ENCODE data around the gene SMDT1.

SMDT1 gene, protein sequence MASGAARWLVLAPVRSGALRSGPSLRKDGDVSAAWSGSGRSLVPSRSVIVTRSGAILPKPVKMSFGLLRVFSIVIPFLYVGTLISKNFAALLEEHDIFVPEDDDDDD

GRCh38 chr22:42079319-42080251, at the start of gene SMDT1:
Gene SMDT1 (plus strand): TSS chr22:42079700. CDS start chr22:42079769, 69 bp downstream.
- peak; percentile 98 for DNase-seq

DNA sequence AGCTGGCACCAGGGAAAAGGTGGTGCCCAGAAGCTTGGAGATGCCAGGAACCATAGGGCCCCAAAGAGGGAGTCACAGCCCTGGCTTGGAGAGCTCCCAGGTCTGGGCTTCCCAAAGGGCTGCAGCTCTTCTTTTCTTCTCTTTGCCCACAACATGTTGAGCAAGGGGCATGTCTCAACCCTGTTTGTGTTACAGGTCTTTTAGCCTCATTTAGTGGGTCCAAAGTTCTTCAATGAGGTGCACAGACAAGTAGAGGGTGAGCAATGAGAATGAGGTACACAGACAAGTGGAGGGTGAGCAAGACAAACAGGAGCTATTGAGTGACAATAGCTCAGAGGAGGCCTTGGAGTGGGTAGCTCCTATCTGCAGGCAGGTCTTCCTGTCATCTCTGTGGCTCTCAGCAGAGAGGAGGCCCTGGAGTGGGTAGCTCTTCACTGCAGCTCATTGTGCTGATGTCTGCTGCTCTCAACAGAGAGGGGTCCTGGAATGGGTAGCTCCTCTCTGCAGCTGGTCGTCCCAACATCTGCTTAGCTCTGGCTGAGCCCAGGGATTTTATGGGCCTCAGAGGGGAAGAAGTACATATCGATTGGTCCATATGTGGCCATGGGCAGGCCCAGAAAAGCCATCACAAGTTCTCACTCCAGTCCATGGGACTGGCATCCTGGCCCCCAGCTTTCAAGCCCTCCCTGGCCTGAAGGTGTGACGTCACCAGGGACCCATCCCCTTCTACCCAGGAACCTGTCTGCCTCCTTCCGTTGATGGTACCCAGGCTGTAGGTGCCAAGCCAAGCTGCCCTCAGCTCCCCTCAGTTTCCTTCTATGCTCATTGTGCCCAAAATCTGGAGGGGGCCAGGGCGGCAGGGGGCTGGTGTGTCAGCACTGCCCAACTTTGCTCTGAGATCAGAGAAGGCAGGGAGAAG, 46.0 kb upstream of the SMDT1 start:
- no peak for DNase-seq

GRCh38 chr22:42035256-42035655, 44.2 kb upstream of the SMDT1 start:
- DNase-seq = no peak

DNA sequence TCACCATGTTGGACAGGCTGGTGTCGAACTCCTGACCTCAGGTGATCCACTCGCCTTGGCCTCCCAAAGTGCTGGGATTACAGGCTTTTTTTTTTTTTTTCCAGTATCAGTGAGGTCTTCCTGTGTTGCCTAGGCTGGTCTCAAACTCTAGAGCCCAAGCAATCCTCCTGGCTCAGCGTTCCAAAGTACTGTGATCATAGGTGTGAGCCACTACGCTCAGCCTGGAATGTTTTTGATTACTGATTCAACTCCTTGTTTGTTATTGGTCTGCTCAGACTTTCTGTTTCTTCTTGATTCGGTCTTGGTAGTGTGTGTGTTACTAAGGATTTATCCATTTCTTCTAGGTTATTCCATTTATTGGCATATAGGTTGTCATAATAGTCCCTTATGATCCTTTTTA, 40.2 kb upstream of the SMDT1 start:
- no peak for DNase-seq

GRCh38 chr22:42041784-42042183, 37.7 kb upstream of the SMDT1 start:
- DNase-seq = no peak

GRCh38 chr22:42050641-42051180, 28.8 kb upstream of the SMDT1 start:
- DNase-seq = no peak

DNA sequence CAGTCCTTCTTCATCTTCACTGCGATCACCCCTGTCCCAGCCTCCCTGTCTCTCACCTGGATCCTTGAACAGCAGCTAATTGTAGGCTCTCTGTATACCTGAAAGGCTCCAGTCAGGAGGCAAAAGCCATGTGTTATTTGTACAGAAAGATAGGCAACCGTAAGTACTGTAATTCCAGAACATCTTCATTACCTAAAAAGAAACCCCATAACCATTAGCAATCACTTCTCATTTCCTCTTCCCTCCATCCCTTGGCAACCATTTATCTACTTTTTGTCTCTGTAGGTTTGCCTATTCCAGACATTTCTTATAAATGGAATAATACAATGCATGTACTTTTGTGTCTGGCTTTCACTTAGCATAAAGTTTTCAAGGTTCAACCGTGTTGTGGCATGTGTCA, 26.7 kb upstream of the SMDT1 start:
- DNase-seq = no peak

GRCh38 chr22:42056757-42057511, 22.6 kb upstream of the SMDT1 start:
- DNase-seq = no peak

DNA sequence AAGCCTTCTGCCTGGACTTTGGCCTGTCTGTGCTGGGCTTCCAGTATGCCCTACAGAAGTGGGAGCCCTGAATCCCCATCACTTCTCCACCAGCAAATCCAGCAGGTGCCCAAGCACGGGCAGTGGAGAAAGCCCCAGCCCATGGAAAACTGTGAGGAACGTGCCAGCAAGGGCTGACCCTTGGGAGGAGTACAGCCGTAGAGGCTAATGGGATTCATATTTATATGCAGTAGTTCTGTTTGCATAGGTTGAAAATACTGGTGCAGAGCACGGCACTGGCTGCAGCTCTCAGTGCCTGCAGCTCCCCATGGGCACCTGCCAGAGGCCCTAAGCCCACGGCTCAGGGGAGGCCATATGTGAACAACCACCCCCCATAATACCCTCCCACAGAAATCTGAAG, 19.0 kb upstream of the SMDT1 start:
- no peak for DNase-seq

- DNase-seq = no peak
Observed at GRCh38 chr22:42061041-42061440, 18.5 kb upstream of the SMDT1 start.

DNA sequence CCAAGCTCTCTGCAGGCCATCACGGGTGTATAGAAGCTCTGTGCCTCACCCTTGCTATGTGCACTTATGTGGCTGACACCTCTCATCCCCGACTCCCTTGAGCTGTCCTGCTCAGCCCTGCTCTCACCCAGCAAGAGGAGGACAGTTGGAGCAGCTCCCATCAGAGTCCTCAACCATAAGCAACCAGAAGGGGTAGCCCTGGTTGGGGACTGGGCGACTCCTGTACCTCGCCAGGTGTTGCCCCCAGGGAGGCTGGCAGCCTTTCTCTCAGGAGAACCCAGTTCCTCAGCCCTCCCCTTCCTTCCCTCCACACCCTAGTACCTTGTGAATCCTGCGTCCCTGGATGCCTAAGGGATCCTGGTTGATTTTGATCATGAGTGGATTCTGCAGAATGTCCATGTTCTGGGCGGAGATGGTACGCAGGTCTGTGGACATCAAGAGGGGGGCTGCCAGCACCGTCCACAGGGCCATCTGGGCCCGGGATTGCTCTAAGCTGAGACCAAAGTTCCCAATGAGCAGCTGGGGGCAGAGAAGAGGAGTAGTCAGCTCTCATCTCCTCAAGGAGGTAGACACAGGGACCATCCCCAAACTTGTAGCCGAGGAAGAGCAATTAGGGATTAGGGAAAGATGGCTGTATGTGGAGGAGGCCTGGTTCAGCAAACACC, 16.9 kb upstream of the SMDT1 start:
- DNase-seq = no peak

DNA sequence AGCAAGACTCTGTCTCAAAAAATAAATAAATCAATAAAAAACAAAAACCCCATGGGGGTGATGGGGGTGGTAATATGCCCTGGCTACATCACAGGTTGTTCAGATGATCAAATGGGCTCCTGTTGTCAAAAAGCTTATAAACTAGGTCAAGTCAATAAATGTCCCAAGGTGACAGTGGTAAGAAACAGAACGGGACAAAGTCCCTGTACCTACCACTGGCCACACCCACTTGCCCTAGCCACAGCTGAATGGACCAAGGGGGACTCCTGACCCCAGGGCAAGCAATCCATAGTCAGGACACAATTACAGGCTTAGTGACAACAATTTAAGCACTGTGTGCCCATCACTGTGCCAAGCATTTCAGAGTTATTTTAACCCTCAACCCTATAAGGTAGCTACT, 14.9 kb upstream of the SMDT1 start:
- DNase-seq = no peak

- DNase-seq = no peak
Observed at GRCh38 chr22:42065438-42066125, 13.9 kb upstream of the SMDT1 start.

DNA sequence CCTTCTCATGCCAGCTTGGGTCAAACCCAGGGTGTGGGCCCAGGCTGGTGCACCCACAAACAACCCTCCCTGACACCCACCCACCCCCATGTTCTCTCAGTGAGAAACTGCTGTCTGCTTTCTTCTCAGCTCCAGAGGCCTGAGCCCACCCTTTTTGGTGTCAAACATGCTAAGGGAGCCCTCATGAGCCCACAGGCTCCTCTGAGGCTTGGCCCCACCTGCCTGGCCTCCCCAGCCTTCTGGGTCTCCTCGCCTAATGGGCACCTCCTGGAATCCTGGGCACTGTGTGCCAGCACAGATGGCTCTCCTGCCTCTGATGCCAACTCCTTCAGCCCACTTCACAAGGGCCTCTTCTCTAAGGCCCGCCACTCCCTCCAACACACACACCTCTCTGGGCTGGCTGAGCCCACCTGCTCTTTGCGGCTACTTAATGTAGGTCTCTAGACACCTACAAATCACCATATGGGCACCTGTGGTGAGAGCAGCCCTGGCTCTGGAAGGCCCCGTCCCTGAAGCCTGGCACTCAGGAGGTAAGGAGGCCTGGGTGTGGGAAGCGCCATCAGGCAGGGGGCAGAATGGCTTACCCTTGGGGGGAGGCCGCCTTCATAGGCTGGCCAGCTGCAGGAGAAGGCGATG, 13.3 kb upstream of the SMDT1 start:
- no peak for DNase-seq

DNA sequence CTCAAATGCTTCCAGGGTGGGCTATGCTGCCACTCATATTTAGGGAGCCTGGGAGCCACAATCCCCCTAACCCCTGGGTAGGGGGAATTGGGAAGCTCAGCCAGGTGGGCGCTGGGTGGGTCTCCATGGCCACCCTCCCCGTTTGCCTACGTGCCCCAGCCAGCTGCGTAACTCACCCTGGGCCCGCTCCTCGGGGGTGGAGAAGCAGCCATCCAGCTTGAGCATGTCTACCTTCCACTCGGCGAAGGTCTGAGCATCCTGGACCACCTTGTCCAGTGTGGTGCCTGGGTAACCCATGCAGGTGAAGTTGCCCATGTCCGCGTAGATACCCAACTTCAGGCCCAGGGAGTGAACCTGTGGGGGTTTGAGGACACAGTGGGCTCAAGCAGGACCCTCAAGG, 12.6 kb upstream of the SMDT1 start:
- DNase-seq = no peak

GRCh38 chr22:42067671-42068251, 11.7 kb upstream of the SMDT1 start:
- no peak for DNase-seq

DNA sequence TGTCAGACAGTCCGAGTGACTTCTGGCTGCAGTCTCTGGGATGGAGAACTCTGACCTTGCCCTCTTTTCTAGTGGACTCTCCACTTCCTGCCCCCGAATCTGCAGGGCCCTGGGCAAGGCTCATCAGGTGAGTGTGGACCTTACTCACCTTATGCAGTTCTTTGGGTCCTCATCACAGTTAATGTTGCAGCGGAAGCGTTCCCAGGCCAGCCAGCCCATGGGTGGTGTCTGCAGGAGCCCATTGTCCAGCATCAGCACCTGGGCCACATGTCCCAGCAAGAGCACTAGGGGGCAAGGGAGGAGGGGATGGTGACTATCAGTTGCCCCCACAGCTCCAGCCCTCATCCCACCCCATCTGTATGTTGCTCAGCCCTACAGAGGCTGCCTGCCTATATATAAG, 11.2 kb upstream of the SMDT1 start:
- no peak for DNase-seq

- DNase-seq = peak; percentile 45
Observed at GRCh38 chr22:42069801-42070516, 9.5 kb upstream of the SMDT1 start.
